HG03108 (cell line): ENCODE results near the gene PUS1.

Source experiments
- ATAC-seq: cut with Tn5 transposase; IDR thresholded peaks from one replicate; pipeline ENCODE4 v1.9.1; 2021; ENCODE audit warnings: moderate library complexity; ENCODE audit not compliant: unreplicated experiment

Gene PUS1

DNA sequence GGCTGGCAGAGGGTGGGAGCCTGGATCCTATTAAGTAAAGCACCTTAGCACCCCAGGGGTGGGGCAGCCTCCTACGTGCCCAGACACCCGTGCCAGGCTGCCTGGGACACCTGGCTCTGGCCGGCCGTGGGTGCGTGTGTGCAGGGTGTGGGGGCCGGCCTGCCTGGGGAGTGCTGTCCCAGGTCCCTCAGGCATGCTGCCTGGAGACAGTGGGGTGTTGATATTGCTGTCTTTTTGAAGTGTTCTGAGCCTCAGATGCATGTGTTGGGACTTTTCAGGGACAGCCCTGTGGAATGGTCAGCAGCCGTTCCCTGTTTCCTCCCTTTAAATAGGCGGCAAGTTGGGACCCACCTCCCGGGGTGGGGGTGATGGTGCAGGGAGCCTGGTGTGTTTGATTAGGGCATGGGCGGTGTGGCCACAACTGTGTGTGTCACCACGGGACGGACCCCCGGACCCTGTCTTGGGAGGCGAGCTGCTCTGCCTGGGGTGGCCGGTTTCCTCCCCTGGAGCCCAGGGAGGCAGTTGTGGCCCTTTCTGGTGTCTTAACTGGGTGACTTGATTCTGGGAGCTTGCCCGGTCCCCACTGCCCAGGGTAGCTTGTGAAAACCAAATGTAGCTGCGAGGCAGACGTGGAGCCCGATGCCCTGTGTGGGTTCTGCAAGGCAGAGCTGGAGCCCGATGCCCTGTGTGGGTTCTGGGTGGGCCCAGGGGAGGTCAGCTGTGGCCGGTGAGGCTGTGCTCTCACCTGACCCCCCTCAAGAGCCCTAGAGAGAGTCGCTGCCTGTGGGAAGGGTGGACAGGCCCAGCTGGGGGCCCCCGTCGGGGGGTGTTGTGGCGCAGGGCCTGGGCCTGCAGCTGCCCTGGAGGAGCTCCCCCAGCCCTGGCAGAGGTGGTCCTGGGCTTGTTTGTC lies 26.5 kb upstream of the PUS1 start:
- ATAC-seq: no peak

DNA sequence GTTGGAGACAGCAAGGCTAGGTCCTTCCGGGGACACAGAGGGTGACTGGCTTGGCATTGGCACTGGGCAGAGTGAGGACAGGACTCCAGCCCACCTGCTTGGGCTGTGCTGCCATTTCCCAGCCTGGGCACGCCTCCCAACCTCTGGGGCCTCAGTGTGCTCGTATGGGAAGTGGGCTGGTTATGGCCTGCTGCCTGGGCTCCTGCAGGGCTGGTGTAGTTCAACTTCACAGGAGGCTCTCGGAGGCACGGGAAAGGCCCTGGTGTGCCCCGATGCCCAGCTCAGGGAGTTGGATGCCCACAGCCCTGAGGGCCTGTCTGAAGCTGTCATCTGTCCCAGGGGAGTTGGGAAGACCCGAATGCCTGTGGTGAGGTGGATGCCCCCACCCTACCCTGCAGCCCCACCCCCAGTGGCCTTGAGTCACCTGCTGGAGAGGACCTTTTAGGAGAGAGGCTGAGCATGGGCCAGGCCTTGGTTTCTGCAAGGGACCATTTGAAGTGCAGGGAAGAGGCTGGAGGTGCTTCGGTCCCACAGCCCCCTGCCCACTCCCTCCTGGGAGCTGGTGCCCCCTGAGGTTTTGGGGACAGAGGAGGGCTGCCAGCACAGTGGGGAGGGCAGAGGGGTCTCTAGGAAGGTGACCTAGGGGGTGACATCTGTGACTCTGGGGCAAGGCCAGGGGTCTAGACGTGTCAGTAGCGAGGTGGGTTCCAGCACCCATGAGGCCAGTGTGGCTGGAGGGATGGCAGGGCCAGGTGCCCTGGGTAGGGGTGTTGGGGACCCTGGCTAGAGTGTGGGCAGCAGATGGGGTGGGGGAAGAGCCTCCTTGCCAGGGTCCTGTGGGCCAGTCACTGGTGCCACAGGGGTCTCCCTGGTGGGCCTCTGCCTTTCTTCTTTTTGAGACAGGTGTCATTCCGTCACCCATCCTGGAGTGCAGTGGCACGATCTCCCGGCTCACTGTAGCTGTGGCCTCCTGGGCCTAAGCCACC lies 25.5 kb upstream of the PUS1 start:
- no peak for ATAC-seq

DNA sequence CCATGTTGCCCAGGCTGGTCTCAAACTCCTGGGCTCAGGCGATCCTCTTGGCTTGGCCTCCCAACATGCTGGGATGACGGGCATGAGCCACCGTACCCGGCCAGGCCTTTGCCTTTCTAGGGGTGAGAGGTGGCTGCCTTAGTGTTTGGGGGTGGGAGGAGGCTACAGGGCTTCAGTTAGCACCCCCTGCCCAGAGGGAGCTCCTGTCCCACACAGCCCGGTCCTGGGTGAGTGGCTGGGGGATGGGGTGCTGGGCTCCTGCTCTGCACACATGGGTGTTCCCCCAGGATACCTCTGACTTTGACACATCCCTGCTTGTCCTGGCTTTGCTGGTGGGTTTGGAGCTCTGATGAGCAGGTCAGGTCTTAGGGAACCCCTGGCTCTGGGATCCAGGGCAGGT lies 24.7 kb upstream of the PUS1 start:
- ATAC-seq: no peak

DNA sequence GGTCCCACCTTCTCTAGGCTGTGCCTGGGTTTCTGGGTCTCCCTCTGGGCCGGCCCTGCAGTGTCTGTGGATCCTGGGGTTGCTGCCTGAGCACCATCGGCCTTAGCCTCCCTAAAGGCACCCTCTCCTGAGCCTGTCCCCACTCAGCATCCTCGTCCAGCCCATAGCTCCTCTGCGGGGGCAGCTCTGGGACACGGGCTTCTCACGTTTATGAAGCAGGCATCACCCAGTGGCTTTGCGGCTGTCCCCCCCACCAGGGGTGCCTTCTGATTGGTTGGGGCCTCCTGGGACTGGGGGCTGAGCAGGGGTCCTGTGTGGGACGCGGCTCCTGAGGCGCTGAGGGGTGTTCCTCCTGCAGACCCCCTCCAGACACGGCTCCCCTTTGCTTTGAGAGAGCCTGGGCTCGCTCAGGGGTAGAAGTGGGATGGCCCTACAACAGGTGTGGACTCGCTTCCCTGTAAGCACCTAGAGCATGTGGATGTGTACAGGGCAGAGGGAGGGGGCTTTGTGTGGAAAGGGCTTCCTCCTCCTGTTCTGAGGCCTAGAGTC lies 23.9 kb upstream of the PUS1 start:
- ATAC-seq: no peak

DNA sequence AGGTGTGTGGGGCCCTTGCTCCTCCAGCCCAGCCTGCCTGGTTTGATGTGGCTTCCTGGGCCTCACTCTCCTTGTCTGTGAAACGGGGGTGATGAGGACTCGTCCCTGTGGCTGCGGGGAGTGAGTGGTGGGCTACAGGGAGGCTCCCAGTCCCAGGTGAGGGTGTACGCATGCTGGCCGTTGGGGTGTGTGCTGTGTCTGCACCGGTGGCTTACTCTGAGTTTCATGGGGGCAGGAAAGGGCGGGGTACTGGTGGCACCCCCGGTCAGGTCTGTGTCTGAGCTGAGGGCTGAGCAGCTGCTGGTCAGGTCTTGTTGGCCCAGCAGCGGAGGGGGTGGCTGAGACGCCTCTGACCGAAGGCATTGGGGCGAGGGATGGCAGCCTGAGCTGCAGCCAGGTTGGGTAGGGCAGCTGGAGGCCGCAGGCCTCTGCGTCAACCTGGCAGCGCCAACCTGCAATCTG lies 23.4 kb upstream of the PUS1 start:
- no peak for ATAC-seq

DNA sequence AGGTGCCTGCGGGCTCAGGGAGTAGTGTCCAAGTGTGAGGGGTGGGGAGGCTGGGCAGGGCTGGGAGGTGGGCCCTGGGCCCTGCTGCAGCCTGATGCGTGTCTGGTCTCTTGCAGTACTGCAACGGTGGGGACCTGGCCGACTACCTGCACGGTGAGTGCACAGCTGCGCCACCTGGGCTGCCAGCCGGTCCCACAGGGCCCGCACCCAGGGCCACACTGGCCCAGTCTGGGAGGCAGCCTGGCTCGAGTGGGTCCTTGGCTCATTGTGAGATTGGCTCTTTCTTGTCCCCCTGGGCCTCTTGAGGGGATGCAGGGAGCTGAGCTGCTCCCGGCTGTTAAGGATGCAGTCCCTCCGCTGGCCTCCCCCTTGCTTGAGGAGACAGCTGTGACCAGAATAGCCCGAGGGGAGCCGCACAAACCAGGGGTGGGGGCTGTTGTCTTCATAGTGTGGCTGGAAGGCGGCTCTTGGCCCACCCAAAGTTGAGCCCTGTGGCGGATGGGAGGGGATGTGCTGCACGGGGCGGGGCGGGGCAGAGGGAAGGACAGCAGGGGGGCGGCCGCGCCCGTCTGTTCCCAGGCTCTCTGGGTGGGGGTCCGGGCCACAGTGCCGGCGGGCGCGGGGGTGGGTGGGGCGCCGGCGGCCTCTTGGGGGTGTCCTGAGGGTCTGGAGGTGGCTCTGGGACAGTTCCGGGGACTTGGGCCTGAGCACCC lies 21.5 kb upstream of the PUS1 start:
- ATAC-seq: no peak

DNA sequence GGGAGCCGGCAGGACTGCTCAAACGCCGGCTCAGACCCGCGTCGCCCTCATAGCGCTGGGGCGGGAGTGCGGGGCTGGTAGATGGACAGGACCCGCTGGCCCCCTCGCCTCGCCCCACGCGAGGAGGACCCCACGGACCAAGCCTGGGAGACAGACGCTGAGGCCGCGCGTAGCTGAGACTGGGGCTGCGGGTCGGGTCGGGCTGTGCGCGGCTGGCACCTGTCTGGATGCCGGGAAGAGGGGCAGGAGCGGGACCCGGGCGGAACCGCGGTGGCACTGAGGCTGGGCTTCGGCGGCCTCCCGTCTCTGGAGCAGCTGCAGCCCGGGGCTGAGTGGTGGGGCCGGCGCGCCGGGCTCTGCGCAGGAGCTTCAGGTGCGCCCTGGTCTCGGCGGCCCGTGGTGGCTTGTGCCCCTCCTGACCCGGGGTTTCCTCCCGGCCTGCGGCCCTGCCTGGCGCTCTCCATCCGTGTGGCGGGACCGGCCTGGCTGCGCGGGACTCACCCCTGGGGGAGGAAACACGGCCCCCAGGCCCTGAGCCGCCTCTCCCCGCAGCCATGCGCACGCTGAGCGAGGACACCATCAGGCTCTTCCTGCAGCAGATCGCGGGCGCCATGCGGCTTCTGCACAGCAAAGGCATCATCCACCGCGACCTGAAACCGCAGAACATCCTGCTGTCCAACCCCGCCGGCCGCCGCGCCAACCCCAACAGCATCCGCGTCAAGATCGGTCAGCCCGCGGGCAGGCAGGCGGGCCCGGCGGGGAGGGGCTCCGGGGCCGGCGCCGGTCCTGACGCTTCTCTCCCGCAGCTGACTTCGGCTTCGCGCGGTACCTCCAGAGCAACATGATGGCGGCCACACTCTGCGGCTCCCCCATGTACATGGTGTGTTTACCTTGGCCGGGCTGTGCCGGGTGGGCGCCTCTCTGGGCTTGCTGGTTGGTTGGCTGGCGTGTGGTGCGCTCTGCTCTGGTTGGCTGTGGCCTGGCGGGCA lies 20.7 kb upstream of the PUS1 start:
- ATAC-seq: no peak

DNA sequence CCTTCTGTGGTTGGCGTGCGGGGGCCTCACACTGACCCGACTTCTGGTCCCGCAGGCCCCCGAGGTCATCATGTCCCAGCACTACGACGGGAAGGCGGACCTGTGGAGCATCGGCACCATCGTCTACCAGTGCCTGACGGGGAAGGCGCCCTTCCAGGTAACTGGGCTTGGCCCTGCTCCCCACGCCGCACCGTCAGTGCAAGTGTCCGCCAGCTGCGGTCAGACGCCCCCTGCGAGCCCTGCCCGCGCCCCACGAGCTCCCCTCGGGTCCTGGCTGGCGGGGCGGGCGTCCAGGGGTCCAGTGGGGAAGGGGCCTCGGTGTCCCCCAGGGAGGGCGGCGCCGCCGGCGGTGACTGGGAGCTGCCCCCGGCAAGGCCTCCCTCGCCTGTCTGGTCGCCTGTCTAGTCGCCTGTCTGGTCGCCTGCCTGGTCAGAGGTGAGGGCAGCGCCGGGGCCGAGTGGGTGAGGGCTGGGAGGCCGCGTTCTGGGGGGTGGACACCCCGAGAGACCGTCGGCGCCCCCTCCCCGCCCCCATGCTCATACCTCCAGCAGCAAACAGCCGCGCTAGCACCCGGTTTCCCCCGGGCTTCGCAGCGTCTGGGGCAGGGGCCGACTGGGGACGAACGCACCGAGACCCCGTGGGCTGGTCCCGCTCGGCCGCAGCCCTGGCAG lies 19.9 kb upstream of the PUS1 start:
- ATAC-seq: no peak

DNA sequence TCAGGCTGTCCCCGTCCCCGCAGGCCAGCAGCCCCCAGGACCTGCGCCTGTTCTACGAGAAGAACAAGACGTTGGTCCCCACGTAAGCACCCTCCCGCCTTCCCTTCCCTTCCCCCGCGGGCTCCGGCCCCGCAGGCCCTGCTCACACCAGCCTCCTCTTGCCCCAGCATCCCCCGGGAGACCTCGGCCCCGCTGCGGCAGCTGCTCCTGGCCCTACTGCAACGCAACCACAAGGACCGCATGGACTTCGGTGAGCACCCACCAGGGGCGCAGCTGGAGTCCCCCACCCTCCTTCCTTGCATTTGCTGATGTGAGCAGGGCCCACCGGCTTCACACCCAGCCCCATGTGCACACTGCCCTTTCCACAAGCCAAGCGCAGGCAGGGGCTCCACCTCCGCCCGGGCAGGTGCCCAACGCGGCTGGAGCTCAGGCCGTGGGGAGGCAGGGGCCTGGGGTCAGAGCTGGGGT lies 19.3 kb upstream of the PUS1 start:
- no peak for ATAC-seq

DNA sequence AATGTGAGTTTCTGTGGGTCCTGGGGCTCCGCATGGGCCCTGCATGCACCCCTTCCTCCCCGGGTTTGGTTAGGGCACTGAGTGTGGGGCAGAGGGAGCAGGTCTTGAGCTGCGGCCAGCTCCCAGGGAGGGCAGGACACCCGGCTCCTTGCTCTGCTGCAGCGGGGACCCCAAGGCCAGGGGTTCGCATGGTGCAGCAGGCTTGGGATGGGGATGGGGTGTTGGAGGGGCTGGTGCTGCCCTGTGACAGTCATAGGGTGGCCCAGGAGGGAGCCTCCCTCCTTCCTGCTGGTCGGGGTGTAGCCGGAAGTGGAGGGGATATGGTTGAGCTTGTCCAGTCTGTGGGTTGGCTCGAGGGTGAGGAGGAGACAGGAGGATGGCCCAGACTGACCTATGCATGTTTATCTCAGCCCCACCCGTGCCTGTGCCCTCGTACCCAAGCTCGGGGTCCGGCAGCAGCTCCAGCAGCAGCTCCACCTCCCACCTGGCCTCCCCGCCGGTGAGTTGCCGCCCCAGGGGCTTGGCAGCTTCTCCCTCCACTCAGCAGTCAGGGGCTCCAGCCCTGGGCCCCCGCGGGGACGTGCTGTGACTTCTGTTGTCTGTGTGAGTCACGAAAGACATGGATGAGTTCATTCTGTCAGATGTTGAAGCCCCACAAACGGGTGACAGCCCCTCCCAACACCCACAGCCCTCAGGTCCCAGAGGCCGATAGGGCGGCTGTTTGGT lies 18.6 kb upstream of the PUS1 start:
- ATAC-seq: no peak

DNA sequence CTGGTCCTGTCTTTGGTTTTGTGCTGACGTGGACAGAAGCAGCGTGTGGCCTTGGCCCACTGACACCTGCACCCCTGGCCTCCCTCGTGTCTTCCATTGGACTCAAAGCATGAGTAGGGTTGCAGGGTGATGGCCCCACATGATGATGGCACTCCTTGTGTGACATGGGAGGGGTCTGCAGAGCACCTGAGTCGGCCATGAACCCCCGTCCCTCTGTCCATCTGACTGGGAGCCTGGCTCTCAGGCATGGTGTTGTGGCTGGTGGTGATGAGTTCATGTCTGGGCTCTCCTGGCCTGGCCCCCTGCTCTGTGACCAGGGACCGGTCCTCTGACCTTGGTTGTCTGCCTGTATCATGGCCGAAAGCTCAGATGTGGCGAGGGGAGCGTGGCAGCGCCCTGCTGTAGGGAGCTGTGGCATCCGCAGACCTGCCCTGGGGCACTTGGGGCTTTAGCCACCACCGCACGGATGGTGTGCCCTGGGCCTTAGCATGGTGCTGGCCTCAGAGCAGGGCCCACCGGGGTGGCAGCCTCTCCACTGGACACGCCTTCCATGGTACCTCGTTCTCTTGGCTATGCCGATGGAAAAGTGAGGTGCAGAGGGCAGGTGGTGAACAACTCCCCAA lies 17.9 kb upstream of the PUS1 start:
- no peak for ATAC-seq

DNA sequence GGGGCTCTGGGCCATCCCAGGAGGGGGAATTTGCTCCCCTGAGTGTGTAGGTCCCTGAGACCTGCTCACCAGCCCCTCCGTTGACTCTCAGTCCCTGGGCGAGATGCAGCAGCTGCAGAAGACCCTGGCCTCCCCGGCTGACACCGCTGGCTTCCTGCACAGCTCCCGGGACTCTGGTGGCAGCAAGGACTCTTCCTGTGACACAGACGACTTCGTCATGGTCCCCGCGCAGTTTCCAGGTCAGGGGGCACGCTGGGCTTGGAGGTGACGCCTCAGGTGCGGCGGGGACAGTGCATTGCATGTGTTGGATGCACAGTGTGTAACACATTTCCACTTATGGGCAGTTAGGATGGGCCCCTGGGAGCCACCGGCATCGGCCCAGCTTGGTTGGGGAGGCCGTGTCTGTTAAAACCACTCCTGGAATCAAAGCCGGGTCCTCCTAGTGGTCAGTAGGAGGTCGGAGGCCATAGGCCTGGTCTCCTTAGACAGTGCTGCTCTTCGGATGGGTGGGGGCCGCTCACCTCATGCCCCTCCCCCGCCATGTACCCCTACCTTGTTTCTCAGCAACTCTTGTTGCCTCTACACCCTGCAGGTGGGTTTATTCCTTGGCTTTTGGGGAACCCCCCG lies 17.1 kb upstream of the PUS1 start:
- no peak for ATAC-seq

DNA sequence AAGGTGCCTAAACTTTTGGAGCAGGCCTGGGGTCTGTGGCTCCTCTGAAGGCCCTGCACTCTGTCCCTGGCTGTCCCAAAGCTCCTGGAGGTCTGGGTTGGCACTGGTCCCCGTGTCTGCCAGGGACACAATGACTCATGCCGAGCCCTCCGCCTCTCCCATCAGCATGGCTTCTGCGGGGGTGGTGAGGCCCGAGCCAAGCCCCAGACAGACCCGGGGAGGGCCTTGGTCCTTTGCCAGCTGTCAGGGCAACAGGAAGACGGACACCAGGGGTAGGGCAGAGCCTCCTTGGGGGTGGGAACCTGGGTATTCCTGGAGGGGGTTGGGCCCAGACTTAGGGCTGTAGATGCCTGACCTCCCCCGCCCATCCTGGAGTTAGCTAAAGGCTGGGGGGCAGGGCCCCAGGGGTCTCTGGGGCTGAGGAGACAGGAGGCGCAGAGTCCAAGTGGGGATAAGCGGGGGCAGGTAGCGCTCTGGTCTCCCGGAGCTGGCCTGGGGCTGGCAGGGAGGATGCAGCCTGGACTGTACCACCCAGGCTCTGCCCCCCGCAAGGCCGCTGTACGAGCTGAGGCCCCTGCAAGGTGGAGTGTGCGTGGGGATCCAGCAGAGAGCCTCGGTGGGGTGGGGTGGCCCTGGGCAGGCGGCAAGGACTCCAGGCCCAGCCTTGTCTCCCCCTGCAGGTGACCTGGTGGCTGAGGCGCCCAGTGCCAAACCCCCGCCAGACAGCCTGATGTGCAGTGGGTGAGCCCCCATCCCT lies 16.4 kb upstream of the PUS1 start:
- ATAC-seq: no peak

DNA sequence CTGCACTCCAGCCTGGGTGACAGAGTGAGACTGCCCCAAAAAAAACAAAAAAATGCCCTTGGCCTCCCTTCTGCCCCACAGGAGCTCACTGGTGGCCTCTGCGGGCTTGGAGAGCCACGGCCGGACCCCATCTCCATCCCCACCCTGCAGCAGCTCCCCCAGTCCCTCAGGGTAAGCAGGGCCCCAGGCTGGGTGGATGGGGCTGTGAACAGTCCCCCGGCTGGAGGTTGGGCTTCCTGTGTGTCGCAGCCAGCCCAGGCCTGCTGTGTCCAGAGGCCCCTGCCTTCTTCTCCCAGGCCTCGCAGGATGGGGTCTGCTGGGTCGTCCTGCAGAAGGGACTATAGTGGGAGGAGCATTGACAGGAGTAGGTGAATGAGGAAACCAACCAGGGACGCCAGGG lies 15.4 kb upstream of the PUS1 start:
- ATAC-seq: no peak

DNA sequence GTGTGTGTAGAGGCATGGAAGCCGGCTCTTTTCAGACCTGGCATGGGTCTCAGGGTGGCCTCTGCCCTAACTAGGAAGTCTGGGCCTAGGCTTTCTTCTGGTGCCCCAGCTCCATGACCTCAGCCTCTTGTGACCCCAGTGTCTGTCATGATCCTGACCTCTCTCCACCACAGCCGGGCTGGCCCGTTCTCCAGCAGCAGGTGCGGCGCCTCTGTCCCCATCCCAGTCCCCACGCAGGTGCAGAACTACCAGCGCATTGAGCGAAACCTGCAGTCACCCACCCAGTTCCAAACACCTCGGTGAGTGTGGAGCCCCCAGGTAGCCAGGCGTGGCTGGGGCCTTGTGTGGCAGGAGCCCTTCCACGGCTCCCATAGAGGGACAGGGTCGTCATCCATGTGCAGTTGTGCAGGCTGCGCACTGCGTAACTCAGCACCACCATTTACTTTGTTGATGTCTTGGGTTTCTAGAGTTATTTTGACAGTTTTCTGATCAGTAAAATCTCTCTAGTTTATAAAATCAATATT lies 14.8 kb upstream of the PUS1 start:
- ATAC-seq: no peak

DNA sequence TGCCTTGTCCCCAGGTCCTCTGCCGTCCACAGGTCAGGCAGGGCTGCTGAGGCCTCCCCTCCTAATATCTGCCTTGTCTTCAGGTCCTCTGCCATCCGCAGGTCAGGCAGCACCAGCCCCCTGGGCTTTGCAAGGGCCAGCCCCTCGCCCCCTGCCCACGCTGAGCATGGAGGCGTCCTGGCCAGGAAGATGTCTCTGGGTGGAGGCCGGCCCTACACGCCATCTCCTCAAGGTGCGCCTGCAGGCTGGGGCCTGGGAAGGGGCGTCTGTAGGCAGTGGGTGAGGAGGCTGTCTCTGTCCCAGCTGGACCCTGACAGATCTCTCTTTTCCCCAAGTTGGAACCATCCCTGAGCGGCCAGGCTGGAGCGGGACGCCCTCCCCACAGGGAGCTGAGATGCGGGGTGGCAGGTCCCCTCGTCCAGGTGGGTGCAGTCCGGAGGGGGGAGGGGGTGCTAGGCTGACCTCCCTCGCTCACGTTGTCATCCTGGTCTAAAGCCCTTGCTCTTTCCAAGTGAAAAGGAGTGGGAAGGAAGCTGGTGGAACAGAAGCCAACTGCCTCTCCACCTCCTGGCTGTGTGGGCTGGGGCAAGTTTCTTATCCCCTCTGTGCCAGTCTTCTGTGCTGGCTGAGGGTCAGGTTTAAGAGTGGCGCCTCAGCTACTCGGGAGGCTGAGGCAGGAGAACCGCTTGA lies 13.9 kb upstream of the PUS1 start:
- ATAC-seq: no peak
